Kidney tubule cell (primary cell): ENCODE measurements around the gene ANAPC1.
"Not testable (repeated sequence)": the region's sequence is repeated elsewhere in the genome, so short reads cannot be mapped to it uniquely, and the experiment has no call there.

Experiments
- DNase-seq: peaks from one replicate; pipeline ENCODE4 v3.0.0-alpha.2; 2018; ENCODE audit warnings: low spot score

The ANAPC1 gene

DNA sequence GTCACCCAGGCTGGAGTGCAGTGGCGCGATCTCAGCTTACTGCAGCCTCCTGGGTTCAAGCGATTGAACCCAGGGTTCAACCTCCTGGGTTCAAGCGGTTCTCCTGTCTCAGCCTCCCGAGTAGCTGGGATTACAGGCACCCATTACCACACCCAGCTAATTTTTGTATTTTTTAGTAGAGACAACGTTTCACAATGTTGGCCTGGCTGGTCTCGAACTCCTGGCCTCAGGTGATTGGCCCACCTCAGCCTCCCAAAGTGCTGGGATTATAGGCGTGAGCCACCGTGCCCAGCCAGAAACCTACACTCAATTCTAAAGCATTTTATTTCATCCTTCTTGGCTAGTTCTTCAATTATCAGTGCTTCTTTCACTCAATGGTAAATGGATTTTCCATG, 21.5 kb upstream of the ANAPC1 start:
- DNase-seq, result not testable (repeated sequence)

DNA sequence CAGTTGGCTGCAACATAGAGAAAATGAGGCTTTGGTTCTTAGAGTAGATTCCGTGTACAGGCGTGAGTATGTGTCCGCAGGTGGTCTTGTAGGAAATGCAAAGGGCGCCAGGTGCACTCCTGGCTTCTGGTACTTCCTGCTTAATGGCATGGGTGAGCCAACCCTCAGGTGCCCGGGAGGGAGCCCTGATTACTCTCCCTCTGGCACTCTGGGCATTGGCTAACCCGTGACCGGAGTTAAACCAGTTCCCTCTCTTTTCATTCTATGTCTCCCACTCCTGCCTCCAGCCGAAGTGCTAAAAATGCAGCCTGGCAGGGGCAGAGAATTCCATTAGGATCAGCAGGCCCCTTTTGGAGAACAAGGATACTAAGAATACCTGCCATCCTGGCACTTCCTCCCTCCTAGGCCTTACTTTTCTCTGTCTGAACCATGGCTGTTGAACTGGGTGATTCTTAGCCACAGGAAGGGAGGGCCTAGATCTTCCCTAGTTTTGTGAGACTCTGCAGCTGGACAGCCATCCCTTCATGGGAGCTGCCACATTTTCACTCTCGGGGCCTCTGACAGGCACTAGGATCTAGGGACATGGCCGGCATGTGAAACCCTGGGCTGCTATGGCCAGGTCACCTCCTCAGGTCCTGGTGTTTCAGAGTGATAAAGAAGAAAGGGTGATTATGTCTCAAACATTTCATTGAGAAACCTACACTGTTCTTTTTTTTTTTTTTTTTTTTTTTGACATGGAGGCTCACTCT, 20.9 kb upstream of the ANAPC1 start:
- peak; percentile 31 for DNase-seq

DNA sequence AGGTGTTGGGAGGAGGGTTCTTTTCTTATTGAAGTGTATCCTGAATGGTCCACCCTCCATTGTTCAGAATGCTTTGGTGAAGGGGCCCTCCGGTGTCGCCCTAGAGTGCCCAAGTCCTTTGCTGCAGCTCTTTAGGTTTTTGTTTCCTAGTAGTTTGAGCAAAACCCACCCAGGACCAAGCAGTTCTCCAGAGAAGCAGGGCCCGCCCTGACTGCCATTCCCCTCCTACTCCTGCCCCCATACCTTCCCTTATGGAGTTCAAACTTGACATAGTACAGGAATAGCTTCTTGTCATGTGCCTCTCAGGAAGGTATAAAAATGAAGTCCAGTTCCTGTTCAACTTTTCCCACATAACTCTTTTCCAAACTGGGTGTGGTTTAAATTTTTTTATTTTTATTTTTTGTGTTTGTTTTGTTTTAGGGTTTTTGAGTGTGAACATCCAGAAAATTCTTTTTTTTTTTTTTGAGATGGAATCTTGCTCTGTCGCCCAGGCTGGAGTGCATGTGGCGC, 20.0 kb upstream of the ANAPC1 start:
- no peak for DNase-seq

DNA sequence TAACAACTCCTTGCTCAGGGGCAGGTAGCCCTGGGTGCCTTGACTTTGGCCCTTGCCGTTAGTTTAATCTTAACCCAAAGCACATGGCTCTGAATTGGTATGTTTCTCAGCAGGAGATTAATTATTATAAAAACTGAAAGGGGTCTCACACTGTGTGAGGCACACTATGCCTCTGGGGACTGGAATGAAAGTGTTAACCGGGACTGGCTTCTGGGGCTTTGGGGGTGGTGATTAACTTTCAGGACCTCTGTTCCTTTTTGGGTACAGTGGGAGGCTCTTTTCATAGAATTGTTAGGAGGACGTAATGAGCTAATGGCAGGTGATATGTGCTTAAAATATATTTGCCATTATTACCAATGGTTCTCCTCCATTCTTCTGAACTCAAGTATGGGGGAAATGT, 19.5 kb upstream of the ANAPC1 start:
- no peak for DNase-seq

DNA sequence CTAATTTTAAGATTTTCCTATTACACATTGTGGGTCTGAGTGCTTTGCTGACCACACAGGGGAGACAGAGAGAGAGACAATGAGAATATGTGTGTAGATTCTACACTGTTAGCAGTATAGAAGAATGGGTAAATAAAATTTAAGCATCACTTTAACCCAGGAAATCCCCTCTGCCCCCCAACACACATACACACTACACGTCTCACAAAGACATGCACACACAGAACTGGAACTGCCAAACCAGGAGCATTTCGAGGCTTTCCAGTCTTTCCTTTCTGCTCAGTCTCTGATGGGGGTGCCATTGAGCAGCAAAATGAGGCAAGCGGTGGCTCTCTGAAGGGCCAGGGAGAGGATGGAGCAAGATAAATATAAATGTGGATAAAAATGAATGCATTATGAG, 16.9 kb upstream of the ANAPC1 start:
- peak; percentile 57 for DNase-seq

DNA sequence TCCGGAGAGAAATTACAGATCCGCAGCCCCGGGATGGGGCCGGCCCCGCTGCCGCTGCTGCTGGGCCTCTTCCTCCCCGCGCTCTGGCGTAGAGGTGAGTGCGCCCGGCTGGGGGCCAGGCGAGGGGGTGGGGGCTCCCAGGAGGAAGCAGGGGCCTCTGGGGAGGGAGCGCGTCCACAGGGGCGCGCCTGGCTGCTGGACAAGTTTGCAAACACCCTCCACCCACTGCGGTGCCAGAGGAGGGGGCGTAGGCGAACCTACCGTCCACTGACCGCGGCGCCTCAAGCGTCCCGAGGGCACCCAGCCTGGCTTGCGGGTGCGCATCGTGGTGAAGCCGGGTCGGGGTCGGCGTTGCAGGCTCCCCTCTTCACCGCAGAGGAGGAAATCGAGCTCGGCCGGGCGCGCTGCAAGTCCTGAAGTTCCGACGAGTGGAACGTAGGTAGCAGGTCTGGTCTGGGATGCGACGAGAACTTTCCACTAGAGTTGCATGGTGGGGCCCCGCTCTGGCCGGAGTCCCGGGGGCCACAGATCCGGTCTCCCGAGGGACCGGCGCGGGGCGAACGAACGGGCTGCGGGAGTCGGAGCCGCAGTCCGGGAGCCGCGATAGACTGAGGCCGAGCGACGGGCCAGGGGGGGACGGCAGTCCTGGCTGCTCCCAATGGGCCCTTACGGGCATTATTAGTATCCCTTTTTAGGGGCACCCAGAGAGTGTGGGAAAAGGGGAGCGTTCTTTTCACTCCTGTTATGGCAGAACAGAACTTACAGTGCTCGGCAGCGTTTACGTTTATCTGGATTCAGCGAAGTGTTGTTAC, 14.9 kb upstream of the ANAPC1 start:
- no peak for DNase-seq

DNA sequence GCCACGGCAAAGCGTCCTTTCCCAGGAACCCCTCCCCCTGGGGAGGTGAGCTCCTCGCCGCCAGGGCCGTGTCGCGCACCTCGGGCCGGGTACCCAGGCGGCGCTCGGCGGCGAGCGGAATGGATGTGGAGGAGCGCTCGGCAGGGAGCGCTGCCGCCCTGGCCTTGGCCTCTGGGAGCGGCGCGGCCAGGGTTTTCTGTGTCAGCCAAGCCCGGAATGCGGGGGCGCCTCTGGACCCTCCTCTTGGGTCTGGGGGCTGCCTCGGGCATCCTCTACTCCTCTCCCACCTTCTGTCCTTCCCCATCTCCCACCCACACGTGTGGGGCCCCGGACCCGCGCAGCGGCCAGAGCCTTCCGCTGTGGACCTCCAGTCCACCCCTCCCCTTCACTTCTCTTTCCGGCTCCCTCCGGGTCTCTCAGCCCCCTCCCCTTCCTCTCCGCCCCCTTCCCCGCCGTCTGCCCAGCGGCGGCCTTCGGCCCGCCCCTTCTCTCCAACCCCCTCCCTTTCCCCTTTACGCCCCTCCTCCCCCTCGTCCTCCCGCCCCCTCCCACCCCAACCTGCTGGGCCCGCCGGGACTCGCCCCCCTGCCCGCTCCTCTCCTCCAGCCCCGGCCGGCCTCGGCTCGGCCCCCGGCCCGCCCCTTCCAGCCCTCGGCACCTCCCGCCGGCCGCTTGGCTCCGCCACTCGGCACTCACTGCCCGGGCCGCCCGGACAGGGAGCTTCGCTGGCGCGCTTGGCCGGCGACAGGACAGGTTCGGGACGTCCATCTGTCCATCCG, 14.1 kb upstream of the ANAPC1 start, which contains the start of gene MERTK:
Gene MERTK (plus strand): TSS at position 684 of the 779 bp plus-strand sequence. CDS start 129 bp downstream, outside the sequence.
- peak; percentile 87 for DNase-seq

DNA sequence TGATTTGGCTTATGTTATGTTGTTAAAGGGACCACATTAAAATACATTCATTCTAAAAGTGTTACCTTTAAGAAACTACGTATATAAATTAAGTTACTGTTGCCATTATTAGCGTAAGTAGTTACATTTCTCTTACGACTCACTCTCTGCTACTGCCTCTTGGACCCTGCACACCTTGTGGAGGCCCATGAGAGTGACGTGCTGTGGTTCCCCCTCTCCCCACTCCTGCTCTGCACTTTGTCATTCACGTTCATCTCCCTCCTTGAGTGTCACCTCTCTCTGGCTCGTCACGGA, 13.6 kb upstream of the ANAPC1 start:
- no peak for DNase-seq

DNA sequence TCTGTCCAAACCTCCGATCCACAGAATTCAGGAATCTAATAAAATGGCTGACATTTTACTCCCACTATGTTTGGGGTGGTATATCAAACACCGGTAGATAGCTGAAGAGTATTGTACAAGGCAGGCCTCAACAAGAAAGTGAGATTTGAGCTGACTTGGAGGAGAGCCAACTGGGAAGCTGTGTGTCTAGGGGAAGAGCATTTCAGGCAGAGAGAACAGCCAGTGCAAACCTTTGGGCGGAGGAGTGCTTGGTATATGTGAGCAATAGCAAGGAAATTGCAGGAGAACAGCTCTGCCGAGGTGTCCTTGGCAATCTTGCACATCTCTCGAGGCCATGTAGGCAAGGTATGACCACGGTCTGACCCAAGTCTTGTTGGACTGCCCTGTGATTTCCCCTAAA, 12.6 kb upstream of the ANAPC1 start:
- DNase-seq, result no peak

DNA sequence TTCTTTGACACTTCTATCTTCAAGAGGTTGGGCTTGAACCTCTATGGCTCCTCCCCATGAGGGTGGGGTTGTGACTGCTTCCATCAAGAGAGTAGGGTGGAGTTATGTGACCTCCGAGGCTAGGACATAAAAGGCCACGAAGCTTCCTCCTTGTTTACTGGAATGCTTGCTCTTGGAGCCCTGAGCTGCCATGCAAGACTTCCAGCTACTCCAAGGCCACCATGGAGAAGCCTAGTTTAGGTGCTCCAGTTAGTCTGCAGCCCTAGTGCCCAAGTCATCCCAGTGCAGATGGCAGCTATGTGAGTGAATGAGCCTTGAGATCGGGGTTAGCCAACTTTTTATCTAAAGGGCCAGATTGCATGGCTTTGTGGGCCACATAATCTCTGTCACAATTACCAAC, 12.0 kb upstream of the ANAPC1 start:
- DNase-seq, result no peak

DNA sequence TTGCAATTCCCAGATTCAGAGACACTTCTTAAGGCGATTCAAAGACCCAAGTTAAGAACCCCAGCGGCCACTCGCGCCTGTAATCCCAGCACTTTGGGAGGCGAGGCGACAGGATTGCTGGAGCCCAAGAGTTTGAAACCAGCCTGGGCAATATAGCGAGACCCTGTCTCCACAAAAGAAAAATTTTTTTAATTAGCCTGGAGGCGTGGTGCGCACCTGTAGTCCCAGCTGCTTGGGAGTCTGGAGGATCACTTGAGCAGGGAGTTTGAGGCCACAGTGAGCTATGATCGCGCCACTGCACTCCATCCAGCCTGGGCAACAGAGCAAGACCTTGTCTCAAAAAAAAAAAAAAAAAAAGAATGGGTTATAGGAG, 585 bp upstream of the ANAPC1 start:
- DNase-seq, result no peak

DNA sequence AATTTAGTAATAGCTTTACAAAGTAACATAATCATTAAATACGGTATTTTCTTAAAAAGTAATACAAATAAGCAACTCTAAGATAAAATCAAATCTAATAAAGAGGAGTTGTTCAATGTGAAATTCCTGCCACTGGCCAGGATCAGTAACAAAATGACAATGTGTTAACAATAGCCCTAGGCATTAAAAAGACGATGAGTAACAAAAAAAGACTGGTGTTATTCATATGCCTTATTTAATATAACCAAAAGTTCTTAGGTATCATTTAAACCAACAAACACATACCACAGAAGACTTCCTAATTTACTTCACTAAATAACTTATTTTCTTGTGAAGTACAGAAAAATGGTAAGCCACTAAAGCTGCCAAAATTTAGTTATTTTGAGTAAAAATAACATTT, 11.2 kb downstream of the ANAPC1 start:
- DNase-seq, result not testable (repeated sequence)

DNA sequence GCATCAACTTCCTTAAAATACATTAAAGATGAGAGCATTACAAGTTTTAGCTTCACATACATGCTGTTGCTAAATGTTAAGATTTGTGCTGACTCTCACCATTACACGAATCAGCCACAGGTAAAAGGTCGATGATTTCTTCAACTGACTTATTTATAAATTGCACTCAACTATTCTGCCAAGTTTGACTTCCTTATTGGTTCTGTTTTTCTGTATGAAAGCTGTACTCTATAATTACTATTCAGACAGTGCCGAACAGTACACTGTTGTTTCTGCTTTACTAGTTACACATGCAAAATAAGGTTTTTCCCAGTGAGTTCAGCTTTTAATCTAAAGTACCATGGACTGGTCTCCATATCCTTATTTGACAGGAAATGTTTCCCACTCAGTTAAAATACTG, 18.9 kb downstream of the ANAPC1 start:
- not testable (repeated sequence) for DNase-seq

DNA sequence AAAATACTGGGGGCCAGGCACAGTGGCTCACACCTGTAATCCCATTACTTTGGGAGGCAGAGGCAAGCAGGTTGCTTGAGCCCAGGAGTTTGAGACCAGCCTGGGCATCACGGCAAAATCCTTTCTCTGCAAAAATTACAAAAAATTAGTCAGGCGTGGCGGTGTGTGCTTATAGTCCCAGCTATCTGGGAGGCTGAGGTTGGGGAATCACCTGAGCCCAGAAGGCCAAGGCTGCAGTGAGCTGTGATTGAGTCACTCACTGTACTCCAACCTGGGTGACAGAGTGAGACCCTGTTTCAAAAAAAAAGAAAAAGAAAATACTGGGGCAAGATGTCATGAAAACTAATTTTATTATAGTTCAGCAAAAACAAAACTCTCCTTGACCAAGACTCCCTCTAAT, 24.0 kb downstream of the ANAPC1 start:
- peak; percentile 70 for DNase-seq

DNA sequence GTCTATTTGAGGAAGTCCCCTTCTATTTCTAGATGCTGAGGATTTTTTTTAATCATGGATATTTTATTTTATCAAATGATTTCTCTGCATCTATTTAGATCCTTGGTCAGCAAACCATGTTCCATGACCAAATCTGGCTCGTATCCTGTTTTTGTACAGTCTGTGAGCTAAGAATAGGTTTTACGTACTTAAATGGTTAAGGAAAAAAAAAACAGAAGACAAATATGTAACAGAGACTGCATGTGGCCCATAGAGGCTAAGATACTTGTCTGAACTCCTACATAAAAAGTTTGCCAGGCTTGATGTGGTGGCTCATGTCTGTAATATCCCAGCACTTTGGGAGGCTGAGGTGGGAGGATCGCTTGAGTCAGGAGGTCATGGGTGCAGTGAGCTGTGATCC, 31.4 kb downstream of the ANAPC1 start:
- not testable (repeated sequence) for DNase-seq

DNA sequence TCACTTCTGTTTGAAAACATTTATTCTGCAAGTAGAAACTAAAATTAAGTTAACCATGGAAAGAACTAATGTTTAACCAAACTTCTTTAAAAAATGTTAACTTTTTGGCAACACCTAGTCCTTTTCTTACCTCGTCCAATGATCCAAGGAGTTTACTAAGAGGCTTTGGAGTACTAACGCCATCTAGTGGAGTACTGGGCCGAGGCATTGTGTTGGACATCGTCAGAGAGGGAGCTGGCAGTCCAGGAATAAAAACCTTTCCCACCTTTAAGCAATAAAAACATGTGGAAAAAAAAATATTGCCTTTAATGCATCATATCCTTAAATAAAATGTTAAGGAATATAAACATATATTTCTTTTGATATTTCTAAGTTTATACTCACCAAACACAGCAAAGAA, 33.3 kb downstream of the ANAPC1 start:
- DNase-seq, result peak; percentile 13

DNA sequence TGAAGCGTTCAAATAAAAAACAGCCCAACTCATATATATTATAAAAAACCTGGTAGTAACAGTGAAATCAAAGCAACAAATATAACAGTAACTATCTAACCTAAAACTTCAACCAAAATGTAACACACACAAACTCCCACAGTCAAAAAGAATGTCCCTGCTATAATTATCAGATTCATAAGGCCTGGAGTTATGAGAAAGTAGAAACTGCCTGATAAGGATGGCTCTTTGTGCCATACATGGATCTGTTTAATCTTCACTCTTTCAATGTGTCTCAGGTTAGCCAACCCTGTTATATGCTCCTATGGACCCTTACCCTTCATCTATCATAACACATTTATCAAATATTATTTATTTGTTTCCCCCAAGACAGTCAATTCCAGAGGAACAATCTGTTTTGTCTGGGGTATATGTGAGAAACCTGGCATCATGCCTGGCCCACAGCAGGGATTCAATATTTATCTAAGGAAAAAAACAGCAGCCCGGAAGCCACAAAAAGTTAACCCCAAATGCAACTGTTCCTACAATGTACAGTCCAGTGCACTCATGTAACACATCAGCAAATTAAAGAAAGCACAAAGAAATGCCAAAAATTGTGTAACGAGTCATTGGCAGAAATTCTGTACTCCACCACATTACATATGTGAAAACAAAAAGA, 44.2 kb downstream of the ANAPC1 start:
- not testable (repeated sequence) for DNase-seq

DNA sequence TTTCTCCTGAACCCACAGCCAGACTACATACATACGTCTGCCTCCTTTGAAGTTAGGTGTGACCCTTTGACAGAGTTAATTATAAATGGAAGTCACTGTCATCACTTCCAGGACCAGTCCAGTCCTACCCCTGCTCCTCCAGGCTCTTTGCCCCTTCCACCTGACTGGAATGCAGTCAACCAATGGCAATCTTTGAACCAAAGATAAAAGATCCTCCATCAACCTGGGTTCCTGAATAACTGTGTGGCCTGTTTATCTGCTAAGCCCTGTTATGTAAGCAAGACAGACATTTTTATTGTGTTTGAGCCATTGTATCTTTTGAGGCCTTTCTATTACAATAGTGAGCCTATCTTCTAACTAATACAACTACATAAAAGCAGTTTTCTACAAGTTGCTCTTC, 45.0 kb downstream of the ANAPC1 start:
- not testable (repeated sequence) for DNase-seq

DNA sequence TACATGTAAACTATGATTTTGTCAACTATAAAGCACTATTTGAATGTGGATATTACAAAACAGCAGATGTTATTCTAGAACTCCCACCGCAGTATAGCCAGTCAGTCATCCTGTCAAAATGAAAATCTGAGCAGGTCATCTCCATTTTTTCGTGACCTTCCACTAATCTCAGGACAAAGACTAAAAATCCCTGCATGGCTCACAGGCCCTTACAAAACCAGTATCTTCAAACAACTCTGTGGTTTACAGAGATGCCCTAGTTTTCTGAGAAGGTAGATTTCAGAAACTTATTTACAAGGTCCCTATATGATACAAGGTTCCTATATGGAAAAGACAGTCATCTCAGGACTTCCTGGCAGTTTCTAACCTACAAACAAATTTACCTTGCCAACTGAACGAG, 49.8 kb downstream of the ANAPC1 start:
- not testable (repeated sequence) for DNase-seq

DNA sequence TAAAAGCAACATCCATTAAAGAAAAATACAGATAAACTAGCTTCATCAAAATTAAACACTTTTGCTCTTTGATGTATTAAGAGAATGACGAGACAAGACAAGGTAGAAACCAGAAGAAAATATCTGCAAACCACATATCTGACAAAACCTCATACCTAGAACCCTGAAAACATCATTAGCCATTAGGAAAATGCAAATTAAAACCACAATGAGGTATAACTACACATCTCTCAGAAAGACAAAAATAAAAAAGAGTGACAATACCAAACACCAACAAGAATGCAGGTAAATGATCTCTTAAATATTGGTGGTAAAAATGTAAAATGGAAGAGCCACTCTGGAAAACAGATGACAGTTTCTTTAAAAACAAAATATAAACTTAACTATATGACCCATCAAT, 53.5 kb downstream of the ANAPC1 start:
- not testable (repeated sequence) for DNase-seq

DNA sequence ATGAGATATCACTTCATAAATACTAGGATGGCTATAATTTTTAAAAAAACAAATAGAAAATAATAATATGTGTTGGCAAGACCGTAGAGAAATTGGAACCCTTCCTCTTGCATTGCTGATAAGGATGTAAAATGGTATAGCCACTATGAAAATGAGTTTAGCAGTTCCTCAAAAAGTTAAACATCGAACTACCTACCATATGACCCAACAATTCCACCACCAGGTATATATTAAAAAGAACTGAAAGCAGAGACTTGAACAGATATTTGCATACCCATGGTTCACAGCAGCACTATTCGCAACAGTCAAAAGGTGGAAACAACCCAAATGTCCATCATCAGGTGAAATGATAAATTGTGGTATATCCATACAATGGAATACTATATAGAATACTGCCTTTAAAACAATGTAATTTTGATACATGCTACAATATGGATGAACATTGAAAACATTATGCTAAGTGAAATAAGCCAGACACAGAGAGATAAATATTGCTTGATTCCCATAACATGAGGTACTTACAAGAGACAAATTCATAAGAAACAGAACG, 55.7 kb downstream of the ANAPC1 start:
- DNase-seq, result not testable (repeated sequence)
